CD4-positive, alpha-beta T cell treated with Interleukin-15 for 1 hour (primary cell): Measurements from ENCODE around the gene SF1.

Source experiments
- DNase-seq: peaks from one replicate; pipeline ENCODE4 v3.0.0-alpha.2; 2020

SF1 gene

GRCh38 chr11:64777449-64778222 lies 706 bp downstream of the SF1 start:
- peak; percentile 83 for DNase-seq

- no peak for DNase-seq
Observed at GRCh38 chr11:64776875-64777274, 1.5 kb downstream of the SF1 start.

GRCh38 chr11:64776425-64776824 lies 1.9 kb downstream of the SF1 start:
- no peak for DNase-seq

GRCh38 chr11:64774144-64774543 lies 4.2 kb downstream of the SF1 start:
- DNase-seq, result no peak

GRCh38 chr11:64772303-64773018 lies 5.9 kb downstream of the SF1 start:
- DNase-seq, result no peak

GRCh38 chr11:64771861-64772260 lies 6.5 kb downstream of the SF1 start:
- DNase-seq, result no peak

GRCh38 chr11:64770120-64770519 lies 8.2 kb downstream of the SF1 start:
- no peak for DNase-seq

- no peak for DNase-seq
Observed at GRCh38 chr11:64769283-64769682, 9.1 kb downstream of the SF1 start.

GRCh38 chr11:64768300-64768694 lies 10.0 kb downstream of the SF1 start:
- DNase-seq, result no peak

- peak; percentile 71 for DNase-seq
Observed at GRCh38 chr11:64767344-64768299, 10.7 kb downstream of the SF1 start.

- DNase-seq, result no peak
Observed at GRCh38 chr11:64766881-64767280, 11.5 kb downstream of the SF1 start.

GRCh38 chr11:64765851-64766665 lies 12.3 kb downstream of the SF1 start:
- DNase-seq, result no peak

GRCh38 chr11:64765291-64765850 lies 13.0 kb downstream of the SF1 start:
- no peak for DNase-seq

GRCh38 chr11:64764753-64765152 lies 13.6 kb downstream of the SF1 start:
- DNase-seq, result no peak

GRCh38 chr11:64764040-64764611 lies 14.2 kb downstream of the SF1 start:
- peak; percentile 75 for DNase-seq

- DNase-seq, result no peak
Observed at GRCh38 chr11:64763526-64764039, 14.8 kb downstream of the SF1 start.

GRCh38 chr11:64762674-64763525 lies 15.4 kb downstream of the SF1 start:
- peak; percentile 39 for DNase-seq

GRCh38 chr11:64762277-64762673 lies 16.1 kb downstream of the SF1 start:
- no peak for DNase-seq

- DNase-seq, result no peak
Observed at GRCh38 chr11:64760759-64761420, 17.5 kb downstream of the SF1 start.
